SK-N-SH (cell line): ENCODE measurements around the gene CCDC183. TPM values are rescaled to one million over a fixed set of nuclear protein-coding genes. Genes with fewer than 3 reads are reported as not detected.

Experiments
- CTCF ChIA-PET: fragments of 300-600, 350-600 bp; formaldehyde crosslinking; extraction: SDS; loops from one replicate; lab custom pipeline; 2021; lab: Yijun Ruan, JAX
- POLR2A ChIA-PET: fragments of 350-600 bp; sonication (Branson Sonifier 250); formaldehyde crosslinking; extraction: SDS; loops from one replicate; lab custom pipeline; 2020; ENCODE audit warnings: antibody characterized with exemption, inconsistent platforms; lab: Yijun Ruan, JAX
- DNase-seq: peaks from one replicate; pipeline ENCODE4 v3.0.0; 2012
- H2AFZ ChIP-seq: fragments of 200-600 bp; sonication (generic); 2 replicates; pipeline ENCODE4 v1.8.1; 2016; ENCODE audit warnings: antibody characterized with exemption, mild to moderate bottlenecking, low read depth
- H3F3A ChIP-seq: fragments of 200-600 bp; sonication (generic); replicated peaks from 2 replicates; pipeline ENCODE3; 2016; ENCODE audit warnings: antibody characterized with exemption, mild to moderate bottlenecking; ENCODE audit not compliant: insufficient read depth
- H3K27ac ChIP-seq, 2 experiments: fragments of 200-500 bp in 1 of 2; fragments of 200-600 bp in 1 of 2; sonication (Bioruptor generic) in 1 of 2; sonication (generic), shearing (Covaris generic) in 1 of 2; 2 replicates each; pipeline versions ENCODE4 v1.5.1 to v1.6.1; 2014 to 2016; ENCODE audit warnings: low read depth in 2 of 2, inconsistent platforms in 1 of 2, low read length in 1 of 2, mild to moderate bottlenecking in 1 of 2, mixed read lengths in 1 of 2
- H3K27me3 ChIP-seq: fragments of 200-600 bp; sonication (generic), shearing (Covaris generic); 2 replicates; pipeline ENCODE4 v1.6.1; 2016; ENCODE audit warnings: mixed run types; ENCODE audit not compliant: insufficient read depth
- H3K36me3 ChIP-seq, 2 experiments: fragments of 200-500 bp in 1 of 2; fragments of 200-600 bp in 1 of 2; sonication (Bioruptor generic) in 1 of 2; sonication (generic) in 1 of 2; replicated peaks in 1 of 2; 2 replicates each; pipeline versions ENCODE3 to v1.5.1; 2014 to 2016; ENCODE audit warnings: low read length in 1 of 2, mild to moderate bottlenecking in 1 of 2; ENCODE audit not compliant: insufficient read depth in 2 of 2, control insufficient read depth in 1 of 2
- H3K4me1 ChIP-seq, 2 experiments: fragments of 200-500 bp in 1 of 2; fragments of 200-600 bp in 1 of 2; sonication (Bioruptor generic) in 1 of 2; sonication (generic), shearing (Covaris generic) in 1 of 2; 2 replicates each; pipeline versions ENCODE4 v1.5.1 to v1.6.1; 2014 to 2016; ENCODE audit warnings: low read depth in 1 of 2, low read length in 1 of 2, mixed run types in 1 of 2; ENCODE audit not compliant: insufficient read depth in 2 of 2, control insufficient read depth in 1 of 2
- H3K4me2 ChIP-seq: fragments of 200-600 bp; sonication (generic), shearing (Covaris generic); 2 replicates; pipeline ENCODE4 v1.6.1; 2017; ENCODE audit warnings: mixed run types
- H3K4me3 ChIP-seq, 2 experiments: fragments of 200-500 bp in 1 of 2; fragments of 200-600 bp in 1 of 2; sonication (Bioruptor generic) in 1 of 2; sonication (generic), shearing (Covaris generic) in 1 of 2; 2 replicates each; pipeline versions ENCODE4 v1.5.1 to v1.8.1; 2014 to 2016; ENCODE audit warnings: low read depth in 2 of 2, inconsistent platforms in 1 of 2, low read length in 1 of 2, mild to moderate bottlenecking in 1 of 2, mixed read lengths in 1 of 2, moderate library complexity in 1 of 2
- H3K79me2 ChIP-seq: fragments of 200-600 bp; sonication (generic); 2 replicates; pipeline ENCODE4 v1.8.1; 2017; ENCODE audit warnings: mild to moderate bottlenecking; ENCODE audit not compliant: insufficient read depth
- H3K9ac ChIP-seq: fragments of 200-600 bp; sonication (generic); 2 replicates; pipeline ENCODE4 v1.6.1; 2017; ENCODE audit warnings: mixed run types
- H3K9me2 ChIP-seq: fragments of 200-600 bp; sonication (generic); 2 replicates; pipeline ENCODE4 v1.6.1; 2017; ENCODE audit warnings: mixed run types
- H3K9me3 ChIP-seq: fragments of 200-600 bp; sonication (generic); 2 replicates; pipeline ENCODE4 v1.6.1; 2017; ENCODE audit warnings: mixed run types, mild to moderate bottlenecking, moderate library complexity
- H4K20me1 ChIP-seq: fragments of 200-600 bp; sonication (generic); 2 replicates; pipeline ENCODE4 v1.6.1; 2017; ENCODE audit warnings: mild to moderate bottlenecking, mixed run types; ENCODE audit not compliant: insufficient read depth
- CHD2 ChIP-seq: fragments of 150-350 bp; IDR thresholded peaks from 2 replicates; pipeline ENCODE4 v1.6.1; 2018; ENCODE audit warnings: low read length; ENCODE audit not compliant: partially characterized antibody
- CTCF ChIP-seq: fragments of 200-600 bp; sonication (generic); IDR thresholded peaks from 2 replicates; pipeline ENCODE4 v1.6.1; 2017; ENCODE audit warnings: antibody characterized with exemption, mild to moderate bottlenecking, moderate library complexity
- EZH2phosphoT487 ChIP-seq: fragments of 200-600 bp; sonication (generic); IDR thresholded peaks from 2 replicates; pipeline ENCODE4 v1.6.1; 2017; ENCODE audit warnings: low read depth, mixed run types, mild to moderate bottlenecking, antibody characterized with exemption, moderate library complexity, borderline replicate concordance
- GATA2 ChIP-seq: sonication (generic); formaldehyde crosslinking; IDR thresholded peaks from 2 replicates; pipeline ENCODE4 v1.5.0; 2020; ENCODE audit warnings: mild to moderate bottlenecking, missing genetic modification reagents
- IRF3 ChIP-seq: fragments of 150-350 bp; IDR thresholded peaks from 2 replicates; pipeline ENCODE4 v1.6.1; 2016; ENCODE audit warnings: mild to moderate bottlenecking, low read depth, low read length
- MAX ChIP-seq: IDR thresholded peaks from 2 replicates; pipeline ENCODE4 v1.4.0; 2012; ENCODE audit warnings: low read depth
- MEF2A ChIP-seq: IDR thresholded peaks from 2 replicates; pipeline ENCODE4 v1.4.0; 2012; ENCODE audit warnings: low read depth, borderline replicate concordance
- MXI1 ChIP-seq: IDR thresholded peaks from 2 replicates; pipeline ENCODE4 v1.6.1; 2012; ENCODE audit warnings: mild to moderate bottlenecking, low read depth, low read length, improper control_type of control experiment
- NRF1 ChIP-seq: IDR thresholded peaks from 2 replicates; pipeline ENCODE4 v1.6.1; 2012; ENCODE audit warnings: low read depth, mild to moderate bottlenecking, low read length
- PBX3 ChIP-seq: IDR thresholded peaks from 2 replicates; pipeline ENCODE4; 2012
- POLR2AphosphoS5 ChIP-seq: IDR thresholded peaks from 2 replicates; pipeline ENCODE4 v1.6.1; 2012; ENCODE audit warnings: low read depth, low read length
- RAD21 ChIP-seq: IDR thresholded peaks from 2 replicates; pipeline ENCODE4 v1.6.1; 2012; ENCODE audit warnings: mild to moderate bottlenecking, low read length
- RCOR1 ChIP-seq: fragments of 150-350 bp; IDR thresholded peaks from 2 replicates; pipeline ENCODE4 v1.6.1; 2017; ENCODE audit warnings: antibody characterized with exemption, low read length
- RXRA ChIP-seq: IDR thresholded peaks from 2 replicates; pipeline ENCODE4 v1.4.0; 2012; ENCODE audit warnings: low read depth, mild to moderate bottlenecking, borderline replicate concordance
- SIN3A ChIP-seq: IDR thresholded peaks from 2 replicates; pipeline ENCODE4 v1.6.1; 2012; ENCODE audit warnings: low read depth, mild to moderate bottlenecking, low read length, moderate library complexity, borderline replicate concordance
- SMC3 ChIP-seq: IDR thresholded peaks from 2 replicates; pipeline ENCODE4 v1.6.1; 2012; ENCODE audit warnings: low read depth, low read length, improper control_type of control experiment
- TEAD4 ChIP-seq: IDR thresholded peaks from 2 replicates; pipeline ENCODE4 v1.4.0; 2012; ENCODE audit warnings: mild to moderate bottlenecking, borderline replicate concordance; ENCODE audit not compliant: insufficient read depth
- USF1 ChIP-seq: IDR thresholded peaks from 2 replicates; pipeline ENCODE4 v1.4.0; 2012; ENCODE audit warnings: low read depth, borderline replicate concordance
- USF2 ChIP-seq: fragments of 150-350 bp; IDR thresholded peaks from 2 replicates; pipeline ENCODE4 v1.6.1; 2017; ENCODE audit warnings: antibody characterized with exemption, low read length, low read depth, borderline replicate concordance
- WGBS: methylation state at CpG from one replicate; pipeline ENCODE4 v1.1.6; 2017; ENCODE audit warnings: low lambda C conversion rate; 5-methylcytosine and 5-hydroxymethylcytosine counted together
- polyA plus RNA-seq, 3 experiments: library from polyadenylated mRNA; depleted of rRNA; stranded (reverse); fragments of >200 nt; gene quantifications; 2 replicates each; pipeline ENCODE4 v1.2.3, GENCODE V29; 2012

Gene CCDC183
- polyA plus RNA-seq, 1 of the 3 experiments (the other 2 are of a cell fraction): 5.3 TPM

GRCh38 chr9:136748666-136749611, 47.2 kb upstream of the CCDC183 start:
- 68% methylated on average over 14 of the region's 21 CpGs for WGBS
- Histone ChIP-seq H3K9me2 (no peaks in the 10 kb centered on the region), H3K27me3 (no peaks in the 10 kb centered on the region), H3F3A (peaks cover 3% of the 10 kb centered on the region), H4K20me1 (no peaks in the 10 kb centered on the region), H3K9me3 (no peaks in the 10 kb centered on the region), H3K4me1 (no peaks in the 10 kb centered on the region), H3K4me2 (no peak overlapping the region), H2AFZ (no peak overlapping the region), H3K4me3 (no peak overlapping the region), H3K9ac (no peak overlapping the region), H3K27ac (no peak overlapping the region), H3K36me3 (no peaks in the 10 kb centered on the region), H3K79me2 (no peaks in the 10 kb centered on the region)
- ChIA-PET POLR2A (no interaction called here), CTCF (interaction anchor here (1.5 to 4.7 kb wide), 2 partner anchors 9 to 12 kb away, joined by 3 to 19 read pairs; partner anchors contain the start of gene LCN8)
- TF ChIP-seq USF2 (no peak), MAX (no peak), MXI1 (no peak), RCOR1 (no peak), RXRA (no peak), TEAD4 (no peak), PBX3 (no peak), MEF2A (no peak), SIN3A (no peak), RAD21 (no peak), POLR2AphosphoS5 (no peak), CTCF (no peak), GATA2 (CRISPR knock-in tag) (no peak), USF1 (no peak), CHD2 (no peak), SMC3 (no peak), IRF3 (no peak), EZH2phosphoT487 (no peak), NRF1 (no peak)
- DNase-seq: no peak
